Keratinocyte (primary cell): ENCODE measurements around the gene SCAP. TPM values are rescaled to one million over a fixed set of nuclear protein-coding genes. Genes with fewer than 3 reads are reported as not detected.
A peak's percentile ranks its signal among the peaks of the same experiment; 100 is the strongest.

Experiments
- DNase-seq: peaks from one replicate; pipeline ENCODE4 v3.0.0-alpha.2; 2011; ENCODE audit warnings: low read depth, missing footprints, low spot score
- FAIRE-seq: peaks from 2 replicates; lab custom pipeline; 2011; peaks lifted over from hg19 to GRCh38; lab: Jason Lieb, UNC
- H2AFZ ChIP-seq: 2 replicates; pipeline ENCODE4 v1.6.0; 2012; ENCODE audit warnings: low read length, control low read depth, inconsistent platforms; ENCODE audit not compliant: control insufficient read depth
- H3K27ac ChIP-seq: 2 replicates; pipeline ENCODE4 v1.5.1; 2011; ENCODE audit warnings: low read length; ENCODE audit not compliant: control insufficient read depth, insufficient read depth
- H3K27me3 ChIP-seq: 3 replicates; pipeline ENCODE4 v1.6.0; 2011; ENCODE audit warnings: low read length; ENCODE audit not compliant: control insufficient read depth, insufficient read depth; ENCODE audit errors: extremely low read depth
- H3K36me3 ChIP-seq, 2 experiments: 2 replicates in 1 of 2; 3 replicates in 1 of 2; pipeline ENCODE4 v1.5.1; 2011; ENCODE audit warnings: low read length in 2 of 2, mild to moderate bottlenecking in 1 of 2; ENCODE audit not compliant: control insufficient read depth in 2 of 2, insufficient read depth in 2 of 2; ENCODE audit errors: extremely low read depth in 1 of 2
- H3K4me1 ChIP-seq: 3 replicates; pipeline ENCODE4 v1.5.1; 2011; ENCODE audit warnings: low read length; ENCODE audit not compliant: control insufficient read depth, insufficient read depth; ENCODE audit errors: extremely low read depth
- H3K4me2 ChIP-seq: 3 replicates; pipeline ENCODE4 v1.6.0; 2011; ENCODE audit warnings: low read depth, low read length; ENCODE audit not compliant: control insufficient read depth, insufficient read depth; ENCODE audit errors: extremely low read depth
- H3K4me3 ChIP-seq, 3 experiments: fragments of 200-600 bp in 1 of 3; sonication (generic) in 1 of 3; 2 replicates in 2 of 3; 3 replicates in 1 of 3; pipeline ENCODE4 v1.5.1; 2011 to 2016; ENCODE audit warnings: low read length in 3 of 3, mild to moderate bottlenecking in 3 of 3, control low read depth in 2 of 3, inconsistent platforms in 1 of 3, low read depth in 1 of 3, mixed read lengths in 1 of 3, mixed run types in 1 of 3, moderate library complexity in 1 of 3; ENCODE audit not compliant: control insufficient read depth in 2 of 3, insufficient read depth in 2 of 3; ENCODE audit errors: extremely low read depth in 1 of 3
- H3K79me2 ChIP-seq: 2 replicates; pipeline ENCODE4 v1.6.0; 2012; ENCODE audit warnings: low read length; ENCODE audit not compliant: control insufficient read depth, insufficient read depth
- H3K9ac ChIP-seq: 3 replicates; pipeline ENCODE4 v1.6.0; 2011; ENCODE audit warnings: low read length; ENCODE audit not compliant: control insufficient read depth, insufficient read depth; ENCODE audit errors: extremely low read depth
- H3K9me1 ChIP-seq: 3 replicates; pipeline ENCODE4 v1.6.0; 2011; ENCODE audit warnings: low read length; ENCODE audit not compliant: control insufficient read depth, insufficient read depth; ENCODE audit errors: extremely low read depth
- H3K9me3 ChIP-seq: 2 replicates; pipeline ENCODE4 v1.5.1; 2012; ENCODE audit warnings: low read depth, low read length; ENCODE audit not compliant: control insufficient read depth
- H4K20me1 ChIP-seq: 3 replicates; pipeline ENCODE4 v1.6.0; 2011; ENCODE audit warnings: low read length; ENCODE audit not compliant: control insufficient read depth, insufficient read depth; ENCODE audit errors: extremely low read depth
- EZH2 ChIP-seq: IDR thresholded peaks from one replicate; pipeline ENCODE4 v1.6.1; 2012; ENCODE audit warnings: inconsistent platforms, mild to moderate bottlenecking, low read length, moderate library complexity
- dilution Hi-C: fragments of 300-500 bp; cut with MboI; formaldehyde crosslinking; loops from one replicate; pipeline ENCODE4 v1.7.0; 2020; ENCODE audit warnings: low sequenced_read_pairs; ENCODE audit not compliant: extremely low pct_ligation_motif_present
- polyA plus RNA-seq, 5 experiments: library from polyadenylated mRNA; depleted of rRNA in 3 of 5; stranded (reverse) in 3 of 5; stranded (forward) in 1 of 5; unstranded in 1 of 5; fragments of >200 nt; gene quantifications; 1 replicate in 1 of 5; 2 replicates in 3 of 5; 3 replicates in 1 of 5; pipeline versions ENCODE4 v1.2.1 to v1.2.3, GENCODE V29; 2011 to 2012; ENCODE audit warnings: missing spikeins in 2 of 5, low read depth in 1 of 5, low replicate concordance in 1 of 5
- TF ChIP-seq, protein P1 (sequence below), 3 experiments: IDR thresholded peaks in 1 of 3; conservative IDR thresholded peaks in 1 of 3; optimal IDR thresholded peaks in 1 of 3; 2 replicates in 2 of 3; 3 replicates in 1 of 3; pipeline versions ENCODE3 to v1.5.1; 2011; ENCODE audit warnings: low read length in 3 of 3, mild to moderate bottlenecking in 3 of 3, moderate library complexity in 2 of 3, control low read depth in 1 of 3, inconsistent platforms in 1 of 3; ENCODE audit not compliant: insufficient read depth in 2 of 3; ENCODE audit errors: extremely low read depth in 1 of 3

SCAP gene
- polyA plus RNA-seq, 1 donor (not counting 4 experiments of a cell fraction or from before 2014, with no cell fraction given), result 17.7 TPM

DNA sequence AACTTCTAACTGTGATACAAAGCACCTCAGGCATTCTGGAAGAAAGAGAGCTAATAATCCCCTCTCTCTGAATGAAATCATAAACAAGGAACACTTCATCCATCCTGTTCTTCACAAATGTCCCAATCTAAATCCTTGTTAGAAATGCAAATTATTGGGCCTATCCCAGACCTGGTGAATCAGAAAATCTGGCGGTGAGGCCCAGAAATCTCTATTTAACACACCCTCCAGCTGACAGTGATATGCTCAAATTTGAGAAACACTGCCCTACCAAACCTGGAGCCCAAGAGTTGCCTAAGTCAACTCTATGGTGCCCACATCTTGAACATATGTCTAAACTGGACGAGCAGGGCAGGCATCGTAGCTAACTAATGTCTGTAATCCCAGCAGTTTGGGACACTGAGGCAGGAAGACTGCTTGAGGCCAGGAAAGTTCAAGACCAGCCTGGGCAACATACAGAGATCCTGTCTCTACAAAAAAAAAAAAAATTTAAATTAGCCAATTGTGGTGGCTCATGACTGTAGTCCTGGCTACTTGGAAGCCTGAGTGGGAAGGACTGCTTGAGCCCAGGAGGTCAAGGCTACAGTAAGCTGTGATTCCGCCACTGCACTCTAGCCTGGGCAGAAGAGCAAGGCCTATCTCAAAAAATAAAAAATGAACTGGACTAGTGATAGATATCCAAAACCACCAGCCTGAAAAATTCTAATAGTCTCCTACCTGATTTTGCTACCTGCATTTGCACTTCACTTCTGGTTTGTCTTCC is 23.1 kb downstream of the SCAP start:
- dilution Hi-C loops, result no loop called here
- H3K9ac ChIP-seq, result no peak overlapping the region
- H4K20me1 ChIP-seq, result no peaks in the 10 kb centered on the region
- no peak overlapping the region for H2AFZ ChIP-seq
- TF ChIP-seq, protein P1, sequence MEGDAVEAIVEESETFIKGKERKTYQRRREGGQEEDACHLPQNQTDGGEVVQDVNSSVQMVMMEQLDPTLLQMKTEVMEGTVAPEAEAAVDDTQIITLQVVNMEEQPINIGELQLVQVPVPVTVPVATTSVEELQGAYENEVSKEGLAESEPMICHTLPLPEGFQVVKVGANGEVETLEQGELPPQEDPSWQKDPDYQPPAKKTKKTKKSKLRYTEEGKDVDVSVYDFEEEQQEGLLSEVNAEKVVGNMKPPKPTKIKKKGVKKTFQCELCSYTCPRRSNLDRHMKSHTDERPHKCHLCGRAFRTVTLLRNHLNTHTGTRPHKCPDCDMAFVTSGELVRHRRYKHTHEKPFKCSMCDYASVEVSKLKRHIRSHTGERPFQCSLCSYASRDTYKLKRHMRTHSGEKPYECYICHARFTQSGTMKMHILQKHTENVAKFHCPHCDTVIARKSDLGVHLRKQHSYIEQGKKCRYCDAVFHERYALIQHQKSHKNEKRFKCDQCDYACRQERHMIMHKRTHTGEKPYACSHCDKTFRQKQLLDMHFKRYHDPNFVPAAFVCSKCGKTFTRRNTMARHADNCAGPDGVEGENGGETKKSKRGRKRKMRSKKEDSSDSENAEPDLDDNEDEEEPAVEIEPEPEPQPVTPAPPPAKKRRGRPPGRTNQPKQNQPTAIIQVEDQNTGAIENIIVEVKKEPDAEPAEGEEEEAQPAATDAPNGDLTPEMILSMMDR (optimal IDR thresholded peaks at IDR 0.05 in 1 of 3, IDR thresholded peaks at IDR 0.05 in 1 of 3, conservative IDR thresholded peaks at IDR 0.05 in 1 of 3; ENCODE audit: extremely low read depth in 1 of 3, insufficient read depth in 2 of 3, low read length in 3 of 3), result no peak
- no peak for TF ChIP-seq EZH2
- no peak for FAIRE-seq
- no peaks in the 10 kb centered on the region for H3K27me3 ChIP-seq
- no peaks in the 10 kb centered on the region for H3K36me3 ChIP-seq
- no peak overlapping the region for H3K4me3 ChIP-seq
- DNase-seq, result no peak
- H3K4me2 ChIP-seq, result no peak overlapping the region
- H3K27ac ChIP-seq, result no peak overlapping the region
- no peaks in the 10 kb centered on the region for H3K9me3 ChIP-seq
- no peaks in the 10 kb centered on the region for H3K9me1 ChIP-seq
- no peaks in the 10 kb centered on the region for H3K4me1 ChIP-seq
- peaks cover 56% of the 10 kb centered on the region for H3K79me2 ChIP-seq

DNA sequence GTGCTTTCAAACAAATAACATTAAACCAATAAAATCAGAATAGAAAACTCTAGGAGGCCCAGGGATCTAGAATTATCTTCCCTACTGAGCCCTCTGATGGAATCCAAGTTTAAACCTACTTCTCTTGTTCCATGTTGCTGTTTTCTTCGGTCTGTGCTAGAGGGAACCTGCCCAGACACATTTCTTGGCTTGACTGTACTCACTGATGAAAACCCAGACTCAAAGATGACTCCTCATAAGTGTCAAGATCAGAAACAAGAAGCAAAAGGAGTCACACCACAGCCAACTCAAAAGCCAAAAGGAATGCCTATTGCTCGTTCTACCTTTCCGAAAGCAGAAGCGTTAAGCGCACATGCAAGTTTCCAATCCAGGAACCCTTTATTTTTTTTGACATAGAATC is 31.6 kb downstream of the SCAP start:
- dilution Hi-C loops, result no loop called here
- FAIRE-seq (peak; percentile 96), DNase-seq (peak; percentile 54)
- Histone ChIP-seq H4K20me1 (no peaks in the 10 kb centered on the region), H3K4me3 (peak overlapping the region in 2 of 3 experiments; percentile 72), H3K9me3 (no peaks in the 10 kb centered on the region), H3K27ac (peak overlapping the region; percentile 97), H3K79me2 (peaks cover 32% of the 10 kb centered on the region), H2AFZ (peak overlapping the region; percentile 10), H3K4me2 (peak overlapping the region; percentile 99), H3K27me3 (no peaks in the 10 kb centered on the region), H3K9ac (peak overlapping the region; percentile 79), H3K36me3 (peaks cover 4 to 18% of the 10 kb centered on the region in 2 experiments), H3K4me1 (peaks cover 22% of the 10 kb centered on the region), H3K9me1 (no peaks in the 10 kb centered on the region)
- TF ChIP-seq, protein P1 (optimal IDR thresholded peaks at IDR 0.05 in 1 of 3, IDR thresholded peaks at IDR 0.05 in 1 of 3, conservative IDR thresholded peaks at IDR 0.05 in 1 of 3; ENCODE audit: extremely low read depth in 1 of 3, insufficient read depth in 2 of 3, low read length in 3 of 3), result no peak
- TF ChIP-seq EZH2, result no peak
